Measurements from ENCODE around the gene ZFHX2.

Gene ZFHX2

GRCh38 chr14:23517650-23518326 lies 33.8 kb downstream of the ZFHX2 start:
- peaks cover 11% of the 10 kb centered on the region for H3K4me1 ChIP-seq (ENCODE audit: control insufficient read depth, insufficient read depth, low read length)
- no peak overlapping the region for H3K9ac ChIP-seq (ENCODE audit: low read depth, low read length)
- H3K36me3 ChIP-seq (ENCODE audit: control insufficient read depth, insufficient read depth, low read length), result peaks cover 7% of the 10 kb centered on the region
- no peak overlapping the region for H3K4me3 ChIP-seq (ENCODE audit: low read depth, low read length)
- H3K27me3 ChIP-seq (ENCODE audit: control insufficient read depth, insufficient read depth, low read length), result no peaks in the 10 kb centered on the region
- no peaks in the 10 kb centered on the region for H3K9me3 ChIP-seq (ENCODE audit: control insufficient read depth, insufficient read depth, low read length)

- H3K27me3 ChIP-seq (ENCODE audit: control insufficient read depth, insufficient read depth, low read length), result no peaks in the 10 kb centered on the region
- no peak overlapping the region for H3K9ac ChIP-seq (ENCODE audit: low read depth, low read length)
- H3K4me3 ChIP-seq (ENCODE audit: low read depth, low read length), result no peak overlapping the region
- peaks cover 10% of the 10 kb centered on the region for H3K4me1 ChIP-seq (ENCODE audit: control insufficient read depth, insufficient read depth, low read length)
- H3K9me3 ChIP-seq (ENCODE audit: control insufficient read depth, insufficient read depth, low read length), result no peaks in the 10 kb centered on the region
- H3K36me3 ChIP-seq (ENCODE audit: control insufficient read depth, insufficient read depth, low read length), result no peaks in the 10 kb centered on the region
Observed at GRCh38 chr14:23514644-23514957, 37.0 kb downstream of the ZFHX2 start.

GRCh38 chr14:23513818-23514643 lies 37.5 kb downstream of the ZFHX2 start:
- Histone ChIP-seq H3K36me3 (ENCODE audit: control insufficient read depth, insufficient read depth, low read length) (no peaks in the 10 kb centered on the region), H3K27me3 (ENCODE audit: control insufficient read depth, insufficient read depth, low read length) (no peaks in the 10 kb centered on the region), H3K9ac (ENCODE audit: low read depth, low read length) (no peak overlapping the region), H3K4me1 (ENCODE audit: control insufficient read depth, insufficient read depth, low read length) (peaks cover 10% of the 10 kb centered on the region), H3K9me3 (ENCODE audit: control insufficient read depth, insufficient read depth, low read length) (no peaks in the 10 kb centered on the region), H3K4me3 (ENCODE audit: low read depth, low read length) (no peak overlapping the region)

GRCh38 chr14:23513005-23513817 lies 38.4 kb downstream of the ZFHX2 start:
- H3K9me3 ChIP-seq (ENCODE audit: control insufficient read depth, insufficient read depth, low read length), result no peaks in the 10 kb centered on the region
- H3K27me3 ChIP-seq (ENCODE audit: control insufficient read depth, insufficient read depth, low read length), result no peaks in the 10 kb centered on the region
- no peaks in the 10 kb centered on the region for H3K36me3 ChIP-seq (ENCODE audit: control insufficient read depth, insufficient read depth, low read length)
- no peak overlapping the region for H3K9ac ChIP-seq (ENCODE audit: low read depth, low read length)
- H3K4me3 ChIP-seq (ENCODE audit: low read depth, low read length), result no peak overlapping the region
- H3K4me1 ChIP-seq (ENCODE audit: control insufficient read depth, insufficient read depth, low read length), result peaks cover 2% of the 10 kb centered on the region

- Histone ChIP-seq H3K4me1 (ENCODE audit: control insufficient read depth, insufficient read depth, low read length) (peaks cover 2% of the 10 kb centered on the region), H3K4me3 (ENCODE audit: low read depth, low read length) (no peak overlapping the region), H3K36me3 (ENCODE audit: control insufficient read depth, insufficient read depth, low read length) (no peaks in the 10 kb centered on the region), H3K27me3 (ENCODE audit: control insufficient read depth, insufficient read depth, low read length) (no peaks in the 10 kb centered on the region), H3K9ac (ENCODE audit: low read depth, low read length) (no peak overlapping the region), H3K9me3 (ENCODE audit: control insufficient read depth, insufficient read depth, low read length) (no peaks in the 10 kb centered on the region)
Observed at GRCh38 chr14:23512156-23512555, 39.4 kb downstream of the ZFHX2 start.

- H3K9ac ChIP-seq (ENCODE audit: low read depth, low read length), result no peak overlapping the region
Observed at GRCh38 chr14:23494223-23494622, 57.3 kb downstream of the ZFHX2 start.

GRCh38 chr14:23492618-23493272 lies 58.8 kb downstream of the ZFHX2 start:
- Histone ChIP-seq H3K36me3 (ENCODE audit: control insufficient read depth, insufficient read depth, low read length) (no peaks in the 10 kb centered on the region), H3K4me3 (ENCODE audit: low read depth, low read length) (no peak overlapping the region)

More at GRCh38 chr14:23494223-23494622, 57.3 kb downstream of the ZFHX2 start:
- no peaks in the 10 kb centered on the region for H3K36me3 ChIP-seq (ENCODE audit: control insufficient read depth, insufficient read depth, low read length)
- no peaks in the 10 kb centered on the region for H3K9me3 ChIP-seq (ENCODE audit: control insufficient read depth, insufficient read depth, low read length)
- H3K27me3 ChIP-seq (ENCODE audit: control insufficient read depth, insufficient read depth, low read length), result no peaks in the 10 kb centered on the region
- peaks cover 6% of the 10 kb centered on the region for H3K4me1 ChIP-seq (ENCODE audit: control insufficient read depth, insufficient read depth, low read length)
- no peak overlapping the region for H3K4me3 ChIP-seq (ENCODE audit: low read depth, low read length)

GRCh38 chr14:23487216-23487615 lies 64.3 kb downstream of the ZFHX2 start:
- H3K27me3 ChIP-seq (ENCODE audit: control insufficient read depth, insufficient read depth, low read length), result no peaks in the 10 kb centered on the region
- H3K4me3 ChIP-seq (ENCODE audit: low read depth, low read length), result no peak overlapping the region
- H3K4me1 ChIP-seq (ENCODE audit: control insufficient read depth, insufficient read depth, low read length), result peaks cover 30% of the 10 kb centered on the region
- H3K36me3 ChIP-seq (ENCODE audit: control insufficient read depth, insufficient read depth, low read length), result no peaks in the 10 kb centered on the region
- no peaks in the 10 kb centered on the region for H3K9me3 ChIP-seq (ENCODE audit: control insufficient read depth, insufficient read depth, low read length)
- no peak overlapping the region for H3K9ac ChIP-seq (ENCODE audit: low read depth, low read length)

More at GRCh38 chr14:23492618-23493272, 58.8 kb downstream of the ZFHX2 start:
- Histone ChIP-seq H3K9me3 (ENCODE audit: control insufficient read depth, insufficient read depth, low read length) (no peaks in the 10 kb centered on the region), H3K4me1 (ENCODE audit: control insufficient read depth, insufficient read depth, low read length) (peaks cover 6% of the 10 kb centered on the region), H3K27me3 (ENCODE audit: control insufficient read depth, insufficient read depth, low read length) (no peaks in the 10 kb centered on the region), H3K9ac (ENCODE audit: low read depth, low read length) (no peak overlapping the region)

GRCh38 chr14:23486036-23486435 lies 65.5 kb downstream of the ZFHX2 start:
- peaks cover 38% of the 10 kb centered on the region for H3K4me1 ChIP-seq (ENCODE audit: control insufficient read depth, insufficient read depth, low read length)
- no peaks in the 10 kb centered on the region for H3K9me3 ChIP-seq (ENCODE audit: control insufficient read depth, insufficient read depth, low read length)
- no peaks in the 10 kb centered on the region for H3K27me3 ChIP-seq (ENCODE audit: control insufficient read depth, insufficient read depth, low read length)
- H3K36me3 ChIP-seq (ENCODE audit: control insufficient read depth, insufficient read depth, low read length), result no peaks in the 10 kb centered on the region
- no peak overlapping the region for H3K4me3 ChIP-seq (ENCODE audit: low read depth, low read length)
- no peak overlapping the region for H3K9ac ChIP-seq (ENCODE audit: low read depth, low read length)

GRCh38 chr14:23485326-23485725 lies 66.2 kb downstream of the ZFHX2 start:
- no peak overlapping the region for H3K9ac ChIP-seq (ENCODE audit: low read depth, low read length)
- no peaks in the 10 kb centered on the region for H3K36me3 ChIP-seq (ENCODE audit: control insufficient read depth, insufficient read depth, low read length)
- no peaks in the 10 kb centered on the region for H3K9me3 ChIP-seq (ENCODE audit: control insufficient read depth, insufficient read depth, low read length)
- H3K4me3 ChIP-seq (ENCODE audit: low read depth, low read length), result no peak overlapping the region
- peaks cover 38% of the 10 kb centered on the region for H3K4me1 ChIP-seq (ENCODE audit: control insufficient read depth, insufficient read depth, low read length)
- no peaks in the 10 kb centered on the region for H3K27me3 ChIP-seq (ENCODE audit: control insufficient read depth, insufficient read depth, low read length)

GRCh38 chr14:23483236-23483854 lies 68.2 kb downstream of the ZFHX2 start:
- Histone ChIP-seq H3K9ac (ENCODE audit: low read depth, low read length) (no peak overlapping the region), H3K9me3 (ENCODE audit: control insufficient read depth, insufficient read depth, low read length) (no peaks in the 10 kb centered on the region), H3K4me1 (ENCODE audit: control insufficient read depth, insufficient read depth, low read length) (peaks cover 38% of the 10 kb centered on the region), H3K4me3 (ENCODE audit: low read depth, low read length) (no peak overlapping the region), H3K36me3 (ENCODE audit: control insufficient read depth, insufficient read depth, low read length) (no peaks in the 10 kb centered on the region), H3K27me3 (ENCODE audit: control insufficient read depth, insufficient read depth, low read length) (no peaks in the 10 kb centered on the region)
